ENCODE results near the gene NNT. TPM values are rescaled to one million over a fixed set of nuclear protein-coding genes. Genes with fewer than 3 reads are reported as not detected.

Gene NNT
- total and polyA plus RNA-seq, 2 of the 13 experiments (the other 11 are each of a cell fraction or from before 2014, with no cell fraction given) = 21.1 to 58.0 TPM

GRCh38 chr5:43602461-43603343 lies at the start of gene NNT (continued):
- TF ChIP-seq, protein P1, sequence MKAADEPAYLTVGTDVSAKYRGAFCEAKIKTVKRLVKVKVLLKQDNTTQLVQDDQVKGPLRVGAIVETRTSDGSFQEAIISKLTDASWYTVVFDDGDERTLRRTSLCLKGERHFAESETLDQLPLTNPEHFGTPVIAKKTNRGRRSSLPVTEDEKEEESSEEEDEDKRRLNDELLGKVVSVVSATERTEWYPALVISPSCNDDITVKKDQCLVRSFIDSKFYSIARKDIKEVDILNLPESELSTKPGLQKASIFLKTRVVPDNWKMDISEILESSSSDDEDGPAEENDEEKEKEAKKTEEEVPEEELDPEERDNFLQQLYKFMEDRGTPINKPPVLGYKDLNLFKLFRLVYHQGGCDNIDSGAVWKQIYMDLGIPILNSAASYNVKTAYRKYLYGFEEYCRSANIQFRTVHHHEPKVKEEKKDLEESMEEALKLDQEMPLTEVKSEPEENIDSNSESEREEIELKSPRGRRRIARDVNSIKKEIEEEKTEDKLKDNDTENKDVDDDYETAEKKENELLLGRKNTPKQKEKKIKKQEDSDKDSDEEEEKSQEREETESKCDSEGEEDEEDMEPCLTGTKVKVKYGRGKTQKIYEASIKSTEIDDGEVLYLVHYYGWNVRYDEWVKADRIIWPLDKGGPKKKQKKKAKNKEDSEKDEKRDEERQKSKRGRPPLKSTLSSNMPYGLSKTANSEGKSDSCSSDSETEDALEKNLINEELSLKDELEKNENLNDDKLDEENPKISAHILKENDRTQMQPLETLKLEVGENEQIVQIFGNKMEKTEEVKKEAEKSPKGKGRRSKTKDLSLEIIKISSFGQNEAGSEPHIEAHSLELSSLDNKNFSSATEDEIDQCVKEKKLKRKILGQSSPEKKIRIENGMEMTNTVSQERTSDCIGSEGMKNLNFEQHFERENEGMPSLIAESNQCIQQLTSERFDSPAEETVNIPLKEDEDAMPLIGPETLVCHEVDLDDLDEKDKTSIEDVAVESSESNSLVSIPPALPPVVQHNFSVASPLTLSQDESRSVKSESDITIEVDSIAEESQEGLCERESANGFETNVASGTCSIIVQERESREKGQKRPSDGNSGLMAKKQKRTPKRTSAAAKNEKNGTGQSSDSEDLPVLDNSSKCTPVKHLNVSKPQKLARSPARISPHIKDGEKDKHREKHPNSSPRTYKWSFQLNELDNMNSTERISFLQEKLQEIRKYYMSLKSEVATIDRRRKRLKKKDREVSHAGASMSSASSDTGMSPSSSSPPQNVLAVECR (CRISPR knock-in tag; IDR thresholded peaks at IDR 0.05; ENCODE audit: borderline replicate concordance) = peak; percentile 95
- TF ChIP-seq ZNF333 (CRISPR knock-in tag; IDR thresholded peaks at IDR 0.05; ENCODE audit: borderline replicate concordance) = peak; percentile 37; the same call in 1 of the 2 replicates
- TF ChIP-seq SMAD9 (CRISPR knock-in tag; IDR thresholded peaks at IDR 0.05) = peak; percentile 54; the same call in 1 of the 2 replicates
- TF ChIP-seq FOSL1 (CRISPR knock-in tag; IDR thresholded peaks at IDR 0.05; ENCODE audit: borderline replicate concordance) = no peak
- TF ChIP-seq NPAS2 (CRISPR knock-in tag; IDR thresholded peaks at IDR 0.05; ENCODE audit: borderline replicate concordance) = no peak
- 0 out of 2 replicates have a peak, but pooled peaks have one; percentile 67 for TF ChIP-seq ZNF549 (CRISPR knock-in tag; IDR thresholded peaks at IDR 0.05)
- no peak for TF ChIP-seq ZNF138 (CRISPR knock-in tag; IDR thresholded peaks at IDR 0.05; ENCODE audit: low read depth)
- TF ChIP-seq ZKSCAN5 (CRISPR knock-in tag; IDR thresholded peaks at IDR 0.05) = no peak
- TF ChIP-seq ZNF589 (CRISPR knock-in tag; conservative IDR thresholded peaks at IDR 0.05) = no peak
- no peak for TF ChIP-seq RCOR2 (CRISPR knock-in tag; IDR thresholded peaks at IDR 0.05)
- no peak; the same call in 1 of the 2 replicates for TF ChIP-seq ZBTB8A (CRISPR knock-in tag; IDR thresholded peaks at IDR 0.05; ENCODE audit: borderline replicate concordance, low read depth)
- peak; percentile 86 for TF ChIP-seq ELF3 (CRISPR knock-in tag; IDR thresholded peaks at IDR 0.05)
- TF ChIP-seq HNRNPH1 (optimal IDR thresholded peaks at IDR 0.05; ENCODE audit: low read depth, low read length) = no peak
- no peak for TF ChIP-seq ZNF207 (IDR thresholded peaks at IDR 0.05; ENCODE audit: borderline replicate concordance)
- no peak for TF ChIP-seq FIP1L1 (IDR thresholded peaks at IDR 0.05; ENCODE audit: borderline replicate concordance, insufficient read depth, low read depth, low read length)
- TF ChIP-seq, protein P2, sequence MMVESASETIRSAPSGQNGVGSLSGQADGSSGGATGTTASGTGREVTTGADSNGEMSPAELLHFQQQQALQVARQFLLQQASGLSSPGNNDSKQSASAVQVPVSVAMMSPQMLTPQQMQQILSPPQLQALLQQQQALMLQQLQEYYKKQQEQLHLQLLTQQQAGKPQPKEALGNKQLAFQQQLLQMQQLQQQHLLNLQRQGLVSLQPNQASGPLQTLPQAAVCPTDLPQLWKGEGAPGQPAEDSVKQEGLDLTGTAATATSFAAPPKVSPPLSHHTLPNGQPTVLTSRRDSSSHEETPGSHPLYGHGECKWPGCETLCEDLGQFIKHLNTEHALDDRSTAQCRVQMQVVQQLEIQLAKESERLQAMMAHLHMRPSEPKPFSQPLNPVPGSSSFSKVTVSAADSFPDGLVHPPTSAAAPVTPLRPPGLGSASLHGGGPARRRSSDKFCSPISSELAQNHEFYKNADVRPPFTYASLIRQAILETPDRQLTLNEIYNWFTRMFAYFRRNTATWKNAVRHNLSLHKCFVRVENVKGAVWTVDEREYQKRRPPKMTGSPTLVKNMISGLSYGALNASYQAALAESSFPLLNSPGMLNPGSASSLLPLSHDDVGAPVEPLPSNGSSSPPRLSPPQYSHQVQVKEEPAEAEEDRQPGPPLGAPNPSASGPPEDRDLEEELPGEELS (CRISPR knock-in tag; IDR thresholded peaks at IDR 0.05) = peak; percentile 43
- TF ChIP-seq ZNF121 (CRISPR knock-in tag; IDR thresholded peaks at IDR 0.05) = no peak
- peak; percentile 97 for TF ChIP-seq SALL2 (CRISPR knock-in tag; IDR thresholded peaks at IDR 0.05)
- peak; percentile 84 for TF ChIP-seq ZBTB43 (CRISPR knock-in tag; conservative IDR thresholded peaks at IDR 0.05)
- TF ChIP-seq TBX2 (CRISPR knock-in tag; IDR thresholded peaks at IDR 0.05; ENCODE audit: borderline replicate concordance) = peak; percentile 17; the same call in 1 of the 2 replicates

Measured in HepG2 (cell line).